Neural progenitor cell (in vitro differentiated cells): Measurements from ENCODE around the gene RET.

Source experiments
- EZH2 ChIP-seq: fragments of 200-600 bp; sonication (generic); IDR thresholded peaks from 2 replicates; pipeline ENCODE4 v1.6.1; 2017; ENCODE audit warnings: antibody characterized with exemption, mild to moderate bottlenecking, moderate library complexity
- TF ChIP-seq, protein P1 (sequence below): fragments of 200-600 bp; sonication (generic); IDR thresholded peaks from 2 replicates; pipeline ENCODE4 v1.5.1; 2017; ENCODE audit warnings: antibody characterized with exemption, mild to moderate bottlenecking

GRCh38 chr10:43167498-43167889, 90.6 kb downstream of the RET start:
- no peak for TF ChIP-seq EZH2
- TF ChIP-seq, protein P1, sequence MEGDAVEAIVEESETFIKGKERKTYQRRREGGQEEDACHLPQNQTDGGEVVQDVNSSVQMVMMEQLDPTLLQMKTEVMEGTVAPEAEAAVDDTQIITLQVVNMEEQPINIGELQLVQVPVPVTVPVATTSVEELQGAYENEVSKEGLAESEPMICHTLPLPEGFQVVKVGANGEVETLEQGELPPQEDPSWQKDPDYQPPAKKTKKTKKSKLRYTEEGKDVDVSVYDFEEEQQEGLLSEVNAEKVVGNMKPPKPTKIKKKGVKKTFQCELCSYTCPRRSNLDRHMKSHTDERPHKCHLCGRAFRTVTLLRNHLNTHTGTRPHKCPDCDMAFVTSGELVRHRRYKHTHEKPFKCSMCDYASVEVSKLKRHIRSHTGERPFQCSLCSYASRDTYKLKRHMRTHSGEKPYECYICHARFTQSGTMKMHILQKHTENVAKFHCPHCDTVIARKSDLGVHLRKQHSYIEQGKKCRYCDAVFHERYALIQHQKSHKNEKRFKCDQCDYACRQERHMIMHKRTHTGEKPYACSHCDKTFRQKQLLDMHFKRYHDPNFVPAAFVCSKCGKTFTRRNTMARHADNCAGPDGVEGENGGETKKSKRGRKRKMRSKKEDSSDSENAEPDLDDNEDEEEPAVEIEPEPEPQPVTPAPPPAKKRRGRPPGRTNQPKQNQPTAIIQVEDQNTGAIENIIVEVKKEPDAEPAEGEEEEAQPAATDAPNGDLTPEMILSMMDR: no peak
